ENCODE results near the gene VCL.

DNA sequence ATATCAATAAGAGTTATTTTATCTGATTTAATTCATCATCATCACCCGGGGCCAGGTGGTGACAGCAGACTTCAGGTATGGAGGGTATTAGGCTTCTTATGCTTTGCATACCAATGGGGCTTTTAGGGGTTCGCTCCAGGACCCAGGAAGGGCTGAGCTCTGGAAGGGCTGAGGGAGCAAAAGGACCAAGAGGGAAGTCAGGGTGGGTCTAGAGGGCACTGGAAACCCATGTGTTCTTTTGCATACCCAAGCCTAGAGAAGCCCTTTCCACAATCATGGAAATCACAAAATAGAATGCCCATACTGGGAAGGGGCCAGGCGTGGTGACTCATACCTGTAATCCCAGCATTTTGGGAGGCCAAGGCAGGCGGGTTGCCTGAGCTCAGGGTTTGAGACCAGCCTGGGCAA, 30.9 kb upstream of the VCL start:
- TF ChIP-seq POLR2A (IDR thresholded peaks at IDR 0.05) (no peak), EP300 (IDR thresholded peaks at IDR 0.05) (no peak)
- TF ChIP-seq, protein P1, sequence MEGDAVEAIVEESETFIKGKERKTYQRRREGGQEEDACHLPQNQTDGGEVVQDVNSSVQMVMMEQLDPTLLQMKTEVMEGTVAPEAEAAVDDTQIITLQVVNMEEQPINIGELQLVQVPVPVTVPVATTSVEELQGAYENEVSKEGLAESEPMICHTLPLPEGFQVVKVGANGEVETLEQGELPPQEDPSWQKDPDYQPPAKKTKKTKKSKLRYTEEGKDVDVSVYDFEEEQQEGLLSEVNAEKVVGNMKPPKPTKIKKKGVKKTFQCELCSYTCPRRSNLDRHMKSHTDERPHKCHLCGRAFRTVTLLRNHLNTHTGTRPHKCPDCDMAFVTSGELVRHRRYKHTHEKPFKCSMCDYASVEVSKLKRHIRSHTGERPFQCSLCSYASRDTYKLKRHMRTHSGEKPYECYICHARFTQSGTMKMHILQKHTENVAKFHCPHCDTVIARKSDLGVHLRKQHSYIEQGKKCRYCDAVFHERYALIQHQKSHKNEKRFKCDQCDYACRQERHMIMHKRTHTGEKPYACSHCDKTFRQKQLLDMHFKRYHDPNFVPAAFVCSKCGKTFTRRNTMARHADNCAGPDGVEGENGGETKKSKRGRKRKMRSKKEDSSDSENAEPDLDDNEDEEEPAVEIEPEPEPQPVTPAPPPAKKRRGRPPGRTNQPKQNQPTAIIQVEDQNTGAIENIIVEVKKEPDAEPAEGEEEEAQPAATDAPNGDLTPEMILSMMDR (IDR thresholded peaks at IDR 0.05), result no peak
